Activated CD4-positive, alpha-beta T cell treated with anti-CD3 and anti-CD28 coated beads, Interleukin-2, amount 50 U/mL, for 24 hours (primary cell): ENCODE data around the gene TM9SF3.

Experiments used
- DNase-seq, 2 donors: peaks; one replicate each; pipeline ENCODE4 v3.0.0-alpha.2; 2020; ENCODE audit warnings: low read depth in 1 of 2, low spot score in 1 of 2

The TM9SF3 gene

GRCh38 chr10:96586419-96587263, at the start of gene TM9SF3:
TSS of gene TM9SF3 (minus strand) at chr10:96587012. CDS start at chr10:96586835, 177 bp downstream.
- DNase-seq: peak; percentile 83 to 86

GRCh38 chr10:96636551-96636950, 49.7 kb upstream of the TM9SF3 start:
- DNase-seq: no peak

- no peak for DNase-seq
These were observed 46.3 kb upstream of the TM9SF3 start for GRCh38 chr10:96632974-96633710.

- DNase-seq: no peak
These were observed 40.5 kb upstream of the TM9SF3 start for GRCh38 chr10:96627292-96627691.

GRCh38 chr10:96626795-96627194, 40.0 kb upstream of the TM9SF3 start:
- DNase-seq: no peak

- no peak for DNase-seq
These were observed 38.4 kb upstream of the TM9SF3 start for GRCh38 chr10:96625173-96625572.

- DNase-seq: no peak
These were observed 35.4 kb upstream of the TM9SF3 start for GRCh38 chr10:96622013-96622787.

- DNase-seq: no peak
These were observed 33.3 kb upstream of the TM9SF3 start for GRCh38 chr10:96619796-96620773.

GRCh38 chr10:96619120-96619519, 32.3 kb upstream of the TM9SF3 start:
- DNase-seq: no peak

GRCh38 chr10:96618653-96619052, 31.8 kb upstream of the TM9SF3 start:
- DNase-seq: no peak

GRCh38 chr10:96616961-96617360, 30.1 kb upstream of the TM9SF3 start:
- DNase-seq: no peak

- DNase-seq: no peak
These were observed 27.7 kb upstream of the TM9SF3 start for GRCh38 chr10:96614515-96614914.

- DNase-seq: no peak
These were observed 26.8 kb upstream of the TM9SF3 start for GRCh38 chr10:96613576-96613975.

- DNase-seq: no peak
These were observed 25.4 kb upstream of the TM9SF3 start for GRCh38 chr10:96612055-96612830.

GRCh38 chr10:96610817-96611216, 24.0 kb upstream of the TM9SF3 start:
- no peak for DNase-seq

GRCh38 chr10:96609510-96609909, 22.7 kb upstream of the TM9SF3 start:
- no peak for DNase-seq

GRCh38 chr10:96608805-96609204, 22.0 kb upstream of the TM9SF3 start:
- no peak for DNase-seq

GRCh38 chr10:96608262-96608661, 21.4 kb upstream of the TM9SF3 start:
- no peak for DNase-seq

GRCh38 chr10:96606946-96607345, 20.1 kb upstream of the TM9SF3 start:
- DNase-seq: no peak

GRCh38 chr10:96606216-96606615, 19.4 kb upstream of the TM9SF3 start:
- no peak for DNase-seq
